CD4-positive, alpha-beta T cell (primary cell): Measurements from ENCODE around the gene RHOV. TPM values are rescaled to one million over a fixed set of nuclear protein-coding genes. Genes with fewer than 3 reads are reported as not detected.

Source experiments
- ATAC-seq: fragments of 200-7000 bp; cut with Tn5 transposase; one replicate; pipeline ENCODE4 v1.10.0; 2022; ENCODE audit warnings: mild to moderate bottlenecking; ENCODE audit not compliant: poor library complexity
- CTCF ChIA-PET: fragments of 350-600 bp; sonication (Branson Sonifier 250); formaldehyde crosslinking; loops from one replicate; lab custom pipeline; 2021; ENCODE audit warnings: antibody characterized with exemption, inconsistent platforms; lab: Charles Lee
- POLR2A ChIA-PET: fragments of 350-600 bp; sonication (Branson Sonifier 250); formaldehyde crosslinking; loops from one replicate; lab custom pipeline; 2021; ENCODE audit warnings: antibody characterized with exemption, inconsistent platforms; lab: Charles Lee
- DNase-seq, 14 experiments: peaks; one replicate each; pipeline ENCODE4 v3.0.0-alpha.2; 2013 to 2020; ENCODE audit warnings: mixed read lengths in 2 of 14
- H3K27ac ChIP-seq, 2 donors: one replicate each; pipeline versions ENCODE4 v1.5.1 to v1.7.0; 2013; ENCODE audit warnings: low read length in 2 of 2, low read depth in 1 of 2, mild to moderate bottlenecking in 1 of 2
- H3K27me3 ChIP-seq, 2 experiments: 1 replicate in 1 of 2; 2 replicates in 1 of 2; pipeline versions ENCODE4 v1.6.1 to v1.7.0; 2013; ENCODE audit warnings: low read length in 2 of 2, control low read depth in 1 of 2, mild to moderate bottlenecking in 1 of 2, moderate library complexity in 1 of 2; ENCODE audit not compliant: insufficient read depth in 2 of 2, control insufficient read depth in 1 of 2
- H3K36me3 ChIP-seq: one replicate; pipeline ENCODE4 v1.6.1; 2013; ENCODE audit warnings: low read length, control low read depth; ENCODE audit not compliant: insufficient read depth
- H3K4me1 ChIP-seq: one replicate; pipeline ENCODE4 v1.6.1; 2013; ENCODE audit warnings: low read length, control low read depth; ENCODE audit not compliant: insufficient read depth
- H3K4me3 ChIP-seq: one replicate; pipeline ENCODE4 v1.5.1; 2013; ENCODE audit warnings: mild to moderate bottlenecking, low read length, moderate library complexity
- H3K9me3 ChIP-seq, 2 experiments: 1 replicate in 1 of 2; 2 replicates in 1 of 2; pipeline versions ENCODE4 v1.6.1 to v1.7.0; 2013; ENCODE audit warnings: low read length in 2 of 2, mild to moderate bottlenecking in 2 of 2, control low read depth in 1 of 2, moderate library complexity in 1 of 2; ENCODE audit not compliant: control insufficient read depth in 1 of 2, insufficient read depth in 1 of 2
- H3K27ac Mint-ChIP-seq: one replicate; pipeline ENCODE4 v1.8.0; 2020; ENCODE audit warnings: mixed read lengths
- H3K27me3 Mint-ChIP-seq: one replicate; pipeline ENCODE4 v1.8.0; 2021; ENCODE audit warnings: mixed read lengths
- H3K36me3 Mint-ChIP-seq: one replicate; pipeline ENCODE4 v1.8.0; 2021; ENCODE audit warnings: low read depth, mixed read lengths
- H3K4me1 Mint-ChIP-seq: one replicate; pipeline ENCODE4 v1.8.0; 2021; ENCODE audit warnings: low read depth, mixed read lengths
- H3K4me3 Mint-ChIP-seq: one replicate; pipeline ENCODE4 v1.8.0; 2020; ENCODE audit warnings: mild to moderate bottlenecking, mixed read lengths
- H3K9me3 Mint-ChIP-seq: one replicate; pipeline ENCODE4 v1.8.0; 2020; ENCODE audit warnings: mixed read lengths
- CTCF ChIP-seq: fragments of 200-600 bp; IDR thresholded peaks from one replicate; pipeline ENCODE4 v1.8.0; 2022; ENCODE audit warnings: antibody characterized with exemption, mild to moderate bottlenecking
- intact Hi-C, 2 experiments: fragments of 100-400 bp; cut with DNase I in 1 of 2; cut with micrococcal nuclease in 1 of 2; formaldehyde crosslinking; loops; one replicate each; pipeline versions ENCODE4 v1.15.1 to v1.9.0; 2023 to 2025; cut with DNase I, micrococcal nuclease
- total RNA-seq, 174 experiments: library from RNA in 2 of 174; stranded (reverse) in 2 of 174; gene quantifications; one replicate each; pipeline ENCODE4 v1.2.3 and lab custom pipeline; 2021 to 2026

Gene RHOV
- total RNA-seq, 2 experiments from 2014 or later: 0.36 TPM

- DNase-seq (no peak), ATAC-seq (no peak)
- no peaks in the 10 kb centered on the region for H3K9me3 Mint-ChIP-seq
- Histone ChIP-seq H3K36me3 (no peaks in the 10 kb centered on the region), H3K27ac (no peak overlapping the region), H3K4me1 (peaks cover 18% of the 10 kb centered on the region), H3K9me3 (peaks cover 0 to 12% of the 10 kb centered on the region in 2 experiments), H3K4me3 (no peak overlapping the region), H3K27me3 (peaks cover 17 to 22% of the 10 kb centered on the region in 2 experiments)
- H3K4me1 Mint-ChIP-seq: peaks cover 15% of the 10 kb centered on the region
- no peak overlapping the region for H3K4me3 Mint-ChIP-seq
- no peak overlapping the region for H3K27ac Mint-ChIP-seq
- intact Hi-C loops: no loop called here
- no peaks in the 10 kb centered on the region for H3K36me3 Mint-ChIP-seq
- peaks cover 28% of the 10 kb centered on the region for H3K27me3 Mint-ChIP-seq
- POLR2A ChIA-PET: no interaction called here
- no peak for TF ChIP-seq CTCF
- CTCF ChIA-PET: interaction anchor here (0.5 kb wide), 1 partner anchor 17 kb away, joined by 4 read pairs; no protein-coding TSS in a partner anchor
Measured at GRCh38 chr15:40921949-40922607, 48.0 kb upstream of the RHOV start.

- no peaks in the 10 kb centered on the region for H3K36me3 ChIP-seq
- Mint-ChIP-seq H3K27ac (no peak overlapping the region), H3K27me3 (peaks cover 6% of the 10 kb centered on the region), H3K9me3 (no peaks in the 10 kb centered on the region), H3K36me3 (no peaks in the 10 kb centered on the region), H3K4me3 (no peak overlapping the region), H3K4me1 (no peaks in the 10 kb centered on the region)
- H3K27ac ChIP-seq: no peak overlapping the region
- ATAC-seq (no peak), DNase-seq (no peak)
- ChIA-PET CTCF (no interaction called here), POLR2A (no interaction called here)
- no peaks in the 10 kb centered on the region for H3K27me3 ChIP-seq
- H3K9me3 ChIP-seq: no peaks in the 10 kb centered on the region
- H3K4me1 ChIP-seq: no peaks in the 10 kb centered on the region
- H3K4me3 ChIP-seq: no peak overlapping the region
- intact Hi-C loops: no loop called here
- no peak for TF ChIP-seq CTCF
Measured at GRCh38 chr15:40918799-40919392, 44.9 kb upstream of the RHOV start.

- ChIA-PET POLR2A (no interaction called here), CTCF (no interaction called here)
- no peaks in the 10 kb centered on the region for H3K9me3 Mint-ChIP-seq
- no peaks in the 10 kb centered on the region for H3K36me3 ChIP-seq
- no peak overlapping the region for H3K27ac Mint-ChIP-seq
- TF ChIP-seq CTCF: no peak
- H3K4me3 Mint-ChIP-seq: no peak overlapping the region
- no peaks in the 10 kb centered on the region for H3K9me3 ChIP-seq
- H3K27ac ChIP-seq: no peak overlapping the region
- ATAC-seq: no peak
- DNase-seq: no peak
- H3K27me3 ChIP-seq: no peaks in the 10 kb centered on the region
- no peak overlapping the region for H3K4me3 ChIP-seq
- no peaks in the 10 kb centered on the region for H3K4me1 ChIP-seq
- H3K4me1 Mint-ChIP-seq: no peaks in the 10 kb centered on the region
- no peaks in the 10 kb centered on the region for H3K36me3 Mint-ChIP-seq
- peaks cover 6% of the 10 kb centered on the region for H3K27me3 Mint-ChIP-seq
- intact Hi-C loops: no loop called here
Measured at GRCh38 chr15:40918146-40918798, 44.2 kb upstream of the RHOV start.
